ENCODE measurements around the gene ARMC2.
"Not testable (repeated sequence)": the region's sequence is repeated elsewhere in the genome, so short reads cannot be mapped to it uniquely, and the experiment has no call there.

Gene ARMC2

GRCh38 chr6:108873971-108874370, 25.7 kb downstream of the ARMC2 start:
- no peak for DNase-seq

GRCh38 chr6:108874470-108875160, 26.4 kb downstream of the ARMC2 start:
- no peak for DNase-seq

GRCh38 chr6:108875161-108875555, 26.9 kb downstream of the ARMC2 start:
- no peak for DNase-seq

- no peak for DNase-seq
Observed at GRCh38 chr6:108877046-108877751, 29.0 kb downstream of the ARMC2 start.

DNA sequence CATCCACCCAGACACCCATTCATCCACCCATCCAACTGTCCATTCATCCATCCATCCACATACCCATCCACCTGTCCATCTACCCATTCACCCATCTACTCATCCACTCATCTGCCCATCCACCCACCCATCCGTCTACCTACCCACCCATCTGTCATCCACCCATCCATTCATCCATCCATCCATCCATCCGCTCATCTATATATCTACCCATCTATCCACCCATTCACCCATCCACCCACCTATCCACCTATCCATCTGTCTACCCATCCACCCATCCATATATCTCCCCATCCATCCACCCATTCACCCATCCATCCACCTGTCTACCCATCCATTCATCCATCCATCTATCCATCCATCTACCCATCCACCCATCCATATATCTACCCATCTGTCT, 30.7 kb downstream of the ARMC2 start:
- DNase-seq = no peak

GRCh38 chr6:108883172-108883571, 35.0 kb downstream of the ARMC2 start:
- no peak for DNase-seq

GRCh38 chr6:108884211-108885059, 36.2 kb downstream of the ARMC2 start:
- no peak for DNase-seq

GRCh38 chr6:108888052-108888451, 39.8 kb downstream of the ARMC2 start:
- no peak for DNase-seq

GRCh38 chr6:108888745-108889144, 40.5 kb downstream of the ARMC2 start:
- DNase-seq = no peak

DNA sequence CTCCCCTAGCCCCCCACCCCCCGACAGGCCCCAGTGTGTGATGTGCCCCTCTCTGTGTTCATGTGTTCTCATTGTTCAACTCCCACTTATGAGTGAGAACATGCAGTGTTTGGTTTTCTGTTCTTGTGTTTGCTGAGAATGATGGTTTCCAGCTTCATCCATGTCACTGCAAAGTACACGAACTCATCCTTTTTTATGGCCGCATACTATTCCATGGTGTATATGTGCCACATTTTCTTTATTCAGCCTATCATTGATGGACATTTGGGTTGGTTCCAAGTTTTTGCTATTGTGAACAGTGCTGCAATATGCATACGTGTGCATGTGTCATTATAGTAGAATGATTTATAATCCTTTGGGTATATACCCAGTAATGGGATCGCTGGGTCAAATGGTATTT, 42.7 kb downstream of the ARMC2 start:
- DNase-seq = not testable (repeated sequence)

DNA sequence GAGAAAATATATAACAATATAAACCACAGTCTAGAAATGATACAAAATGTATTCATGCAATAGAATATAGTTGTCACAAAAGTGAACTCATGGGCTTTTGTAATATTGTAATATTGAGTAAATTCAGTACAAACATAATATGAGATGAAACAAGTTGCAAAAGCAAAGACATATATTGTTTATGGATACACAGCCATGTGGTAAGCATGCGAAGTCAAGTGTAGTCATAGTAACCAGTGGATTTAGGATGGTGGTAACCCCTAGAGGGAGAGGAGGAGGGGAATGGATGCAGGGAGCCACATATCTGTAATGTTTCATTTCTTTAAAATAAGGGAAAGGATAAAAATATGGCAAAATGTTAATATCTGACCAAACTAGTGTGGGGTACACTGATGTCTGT, 47.3 kb downstream of the ARMC2 start:
- no peak for DNase-seq

- no peak for DNase-seq
Observed at GRCh38 chr6:108896111-108896661, 48.0 kb downstream of the ARMC2 start.

- DNase-seq = peak; percentile 81
Observed at GRCh38 chr6:108897371-108897770, 49.1 kb downstream of the ARMC2 start.

- DNase-seq = no peak
Observed at GRCh38 chr6:108902382-108902792, 54.2 kb downstream of the ARMC2 start.

GRCh38 chr6:108903796-108904195, 55.6 kb downstream of the ARMC2 start:
- DNase-seq = no peak

DNA sequence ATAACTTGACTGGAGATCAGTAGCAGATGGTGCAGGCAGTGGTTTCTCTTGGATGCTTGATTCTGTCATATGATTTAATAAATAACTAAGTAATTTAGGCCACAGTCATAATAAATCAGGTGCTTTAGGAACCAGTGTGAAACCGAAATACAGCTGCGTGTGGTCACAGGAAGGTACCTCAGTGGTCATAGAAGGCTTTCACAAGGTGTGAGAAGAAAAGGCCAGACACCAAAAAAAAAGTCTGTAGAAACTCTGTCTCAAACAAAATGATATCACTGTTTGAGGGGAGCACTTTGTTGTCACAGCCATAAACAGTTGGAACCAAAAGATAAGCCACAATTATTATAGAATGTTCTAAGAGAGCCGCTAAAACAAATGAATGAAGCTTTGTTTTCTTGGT, 56.5 kb downstream of the ARMC2 start:
- DNase-seq = no peak

DNA sequence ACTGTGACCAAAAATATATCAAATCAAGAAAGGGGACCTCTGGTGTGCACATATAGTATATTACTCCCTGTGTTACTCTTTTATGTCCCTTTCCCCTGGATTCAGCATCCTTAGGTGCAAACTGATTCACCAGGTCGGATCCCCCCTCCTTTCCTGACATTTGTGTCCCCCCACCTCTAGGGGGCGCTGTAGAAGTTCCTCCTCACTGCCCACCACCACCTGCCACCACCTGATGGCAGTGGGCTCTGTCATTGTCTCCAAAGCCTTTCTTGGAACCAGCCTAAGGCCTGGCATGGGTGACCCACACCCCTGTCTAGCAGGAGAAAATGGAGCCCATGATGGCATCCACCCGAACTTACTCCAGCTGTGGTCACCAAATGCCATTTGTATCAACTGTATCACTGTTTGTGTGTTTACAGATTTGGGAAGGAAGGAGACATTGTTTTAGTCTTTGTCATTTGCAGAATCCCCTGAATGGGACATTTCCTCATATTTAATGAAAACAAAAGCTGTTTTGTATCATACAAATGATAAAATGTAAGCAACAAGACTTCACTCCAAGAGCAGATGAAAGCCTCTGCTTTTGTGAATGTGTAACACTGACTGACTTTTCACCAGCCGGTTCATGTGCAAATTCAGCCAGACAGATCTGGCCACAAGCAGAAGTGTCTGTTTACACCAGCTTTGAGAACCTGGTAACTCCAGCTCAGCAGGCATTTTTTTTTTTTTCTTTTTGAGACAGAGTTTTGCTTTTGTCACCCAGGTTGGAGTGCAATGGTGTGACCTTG, 66.2 kb downstream of the ARMC2 start:
- DNase-seq = no peak

DNA sequence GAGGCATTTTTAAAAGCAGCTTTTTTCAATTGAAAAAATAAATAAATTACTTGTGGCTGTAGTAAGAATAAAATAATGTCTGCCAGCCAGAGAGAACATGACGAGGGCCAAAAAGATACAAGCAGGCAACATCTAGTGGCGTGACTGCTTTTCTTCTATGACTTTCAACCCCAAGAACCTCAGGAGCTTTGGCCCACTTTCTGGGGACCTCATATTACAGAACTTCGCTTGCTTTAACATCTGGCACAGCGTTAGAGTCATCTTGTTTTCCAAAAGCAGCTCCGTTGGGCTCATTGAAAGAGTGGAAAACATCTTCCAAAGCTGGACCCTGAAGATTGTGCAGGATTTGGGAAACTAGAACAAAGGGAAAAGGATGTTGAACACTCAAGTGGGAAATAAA, 67.0 kb downstream of the ARMC2 start:
- DNase-seq = no peak

- DNase-seq = no peak
Observed at GRCh38 chr6:108916026-108916686, 67.9 kb downstream of the ARMC2 start.

- DNase-seq = no peak
Observed at GRCh38 chr6:108920751-108921150, 72.5 kb downstream of the ARMC2 start.

DNA sequence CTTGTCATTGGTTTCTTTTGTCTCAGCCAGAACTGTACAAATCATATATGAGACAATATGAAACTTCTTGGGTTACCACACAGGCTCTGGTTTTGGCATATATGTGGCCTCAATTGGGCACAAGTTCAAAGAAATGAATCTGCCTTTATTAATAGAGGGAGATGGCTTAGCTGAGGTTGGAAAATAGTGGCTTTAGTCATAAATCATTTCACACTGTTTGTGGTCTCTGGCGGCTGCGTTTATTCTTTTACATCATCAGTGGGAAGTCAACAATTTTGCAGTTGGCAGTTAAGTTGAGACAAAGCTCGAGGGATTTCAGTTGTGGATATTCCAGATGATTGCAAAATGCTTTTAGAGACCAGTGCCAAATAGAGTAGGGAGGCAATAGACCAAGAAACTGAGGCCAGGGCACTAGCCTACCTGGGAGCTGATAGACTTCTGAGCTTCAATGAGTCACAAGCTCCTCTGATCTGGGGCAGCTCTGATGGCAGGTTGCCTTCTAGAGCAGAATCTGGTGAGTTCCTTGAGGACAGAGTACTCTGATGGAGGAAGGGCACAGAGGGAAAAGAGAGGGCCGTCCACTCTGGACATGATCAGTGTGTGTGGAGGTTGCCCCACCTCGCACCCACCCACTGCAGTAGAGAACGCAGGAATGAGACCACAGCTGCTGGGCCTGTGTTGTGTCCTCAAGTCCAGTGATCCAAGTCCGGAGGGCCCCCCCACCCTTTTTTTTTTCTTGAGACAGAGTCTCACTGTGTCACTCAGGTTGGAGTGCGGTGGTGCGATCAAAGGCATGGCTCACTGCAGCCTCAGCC, 73.5 kb downstream of the ARMC2 start:
- DNase-seq = no peak

All from NCI-H1417 treated with DMSO at 0.1 percent for 48 hours (cell line).